SK-N-MC (cell line): ENCODE results near the gene PRICKLE1.

Experiments used
- EZH2 ChIP-seq: fragments of 200-600 bp; sonication (generic); IDR thresholded peaks from one replicate; pipeline ENCODE4 v1.6.1; 2017; ENCODE audit warnings: antibody characterized with exemption
- FOXP2 ChIP-seq: optimal IDR thresholded peaks from 2 replicates; pipeline ENCODE3; 2011; ENCODE audit warnings: mild to moderate bottlenecking, moderate library complexity; ENCODE audit not compliant: insufficient read depth; ENCODE audit errors: extremely low read length, control extremely low read depth
- POLR2AphosphoS5 ChIP-seq: IDR thresholded peaks from 2 replicates; pipeline ENCODE4 v1.6.1; 2012; ENCODE audit warnings: mild to moderate bottlenecking, low read depth, low read length, borderline replicate concordance

GRCh38 chr12:42410340-42410739, 179.2 kb downstream of the PRICKLE1 start:
- no peak for TF ChIP-seq EZH2
- no peak for TF ChIP-seq POLR2AphosphoS5
- no peak for TF ChIP-seq FOXP2
